Fibroblast of the aortic adventitia (primary cell): ENCODE data around the gene CENPC. TPM values are rescaled to one million over a fixed set of nuclear protein-coding genes. Genes with fewer than 3 reads are reported as not detected.
A peak's percentile ranks its signal among the peaks of the same experiment; 100 is the strongest.
"Not testable (repeated sequence)": the region's sequence is repeated elsewhere in the genome, so short reads cannot be mapped to it uniquely, and the experiment has no call there.

ENCODE experiments used
- DNase-seq: peaks from one replicate; pipeline ENCODE4 v3.0.0-alpha.2; 2010; ENCODE audit warnings: low read depth
- H3K4me3 ChIP-seq: 2 replicates; pipeline ENCODE4 v1.5.1; 2011; ENCODE audit warnings: low read depth, mild to moderate bottlenecking, control low read depth, low read length, moderate library complexity
- total RNA-seq: library from RNA; depleted of rRNA; stranded (reverse); fragments of >200 nt; gene quantifications from 2 replicates; pipeline ENCODE4 v1.2.3, GENCODE V29; 2012; ENCODE audit warnings: low replicate concordance
- TF ChIP-seq, protein P1 (sequence below): IDR thresholded peaks from 2 replicates; pipeline ENCODE4 v1.5.1; 2011; ENCODE audit warnings: mild to moderate bottlenecking, low read length, control low read depth, inconsistent platforms; ENCODE audit not compliant: insufficient read depth

Gene CENPC
- total RNA-seq, 1 donor, result 30.5 TPM

DNA sequence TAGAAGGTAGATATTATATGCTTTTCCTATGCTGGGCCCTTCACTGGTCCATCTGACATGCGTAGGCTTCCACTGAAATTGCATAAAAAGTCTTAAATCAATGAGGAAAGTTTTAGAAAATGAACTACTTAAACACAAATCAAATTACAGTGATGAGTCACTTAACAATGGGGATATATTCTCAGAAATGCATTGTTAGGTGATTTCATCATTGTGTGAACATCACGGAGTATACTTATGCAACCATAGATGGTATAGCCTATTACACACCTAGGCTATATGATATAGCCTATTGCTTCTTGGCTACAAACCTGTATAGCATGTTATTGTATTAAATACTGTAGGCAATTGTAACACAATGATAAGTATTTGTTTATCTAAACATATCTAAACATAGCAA lies 23.5 kb upstream of the CENPC start:
- no peak for DNase-seq
- H3K4me3 ChIP-seq, result no peak overlapping the region
- TF ChIP-seq, protein P1, sequence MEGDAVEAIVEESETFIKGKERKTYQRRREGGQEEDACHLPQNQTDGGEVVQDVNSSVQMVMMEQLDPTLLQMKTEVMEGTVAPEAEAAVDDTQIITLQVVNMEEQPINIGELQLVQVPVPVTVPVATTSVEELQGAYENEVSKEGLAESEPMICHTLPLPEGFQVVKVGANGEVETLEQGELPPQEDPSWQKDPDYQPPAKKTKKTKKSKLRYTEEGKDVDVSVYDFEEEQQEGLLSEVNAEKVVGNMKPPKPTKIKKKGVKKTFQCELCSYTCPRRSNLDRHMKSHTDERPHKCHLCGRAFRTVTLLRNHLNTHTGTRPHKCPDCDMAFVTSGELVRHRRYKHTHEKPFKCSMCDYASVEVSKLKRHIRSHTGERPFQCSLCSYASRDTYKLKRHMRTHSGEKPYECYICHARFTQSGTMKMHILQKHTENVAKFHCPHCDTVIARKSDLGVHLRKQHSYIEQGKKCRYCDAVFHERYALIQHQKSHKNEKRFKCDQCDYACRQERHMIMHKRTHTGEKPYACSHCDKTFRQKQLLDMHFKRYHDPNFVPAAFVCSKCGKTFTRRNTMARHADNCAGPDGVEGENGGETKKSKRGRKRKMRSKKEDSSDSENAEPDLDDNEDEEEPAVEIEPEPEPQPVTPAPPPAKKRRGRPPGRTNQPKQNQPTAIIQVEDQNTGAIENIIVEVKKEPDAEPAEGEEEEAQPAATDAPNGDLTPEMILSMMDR, result no peak

DNA sequence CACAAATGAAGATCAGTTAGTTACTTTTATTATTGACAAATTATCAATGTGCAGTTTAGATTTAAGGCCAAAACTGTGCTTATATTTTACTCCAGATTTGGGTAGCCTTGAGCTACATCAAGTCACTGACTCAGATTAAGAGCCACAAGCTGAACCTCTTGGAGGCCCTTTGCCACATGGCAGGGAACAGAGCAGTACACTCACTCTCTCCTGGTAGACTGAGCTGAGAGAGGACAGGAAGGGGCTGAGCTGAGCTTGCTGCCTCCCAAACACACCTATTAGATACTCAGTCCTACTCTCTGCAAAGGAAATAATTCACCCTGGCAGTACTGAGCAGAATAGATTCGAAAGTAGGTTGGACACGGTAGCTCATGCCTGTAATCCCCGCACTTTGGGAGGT lies 21.0 kb upstream of the CENPC start:
- TF ChIP-seq, protein P1, result no peak
- no peak overlapping the region for H3K4me3 ChIP-seq
- no peak for DNase-seq

DNA sequence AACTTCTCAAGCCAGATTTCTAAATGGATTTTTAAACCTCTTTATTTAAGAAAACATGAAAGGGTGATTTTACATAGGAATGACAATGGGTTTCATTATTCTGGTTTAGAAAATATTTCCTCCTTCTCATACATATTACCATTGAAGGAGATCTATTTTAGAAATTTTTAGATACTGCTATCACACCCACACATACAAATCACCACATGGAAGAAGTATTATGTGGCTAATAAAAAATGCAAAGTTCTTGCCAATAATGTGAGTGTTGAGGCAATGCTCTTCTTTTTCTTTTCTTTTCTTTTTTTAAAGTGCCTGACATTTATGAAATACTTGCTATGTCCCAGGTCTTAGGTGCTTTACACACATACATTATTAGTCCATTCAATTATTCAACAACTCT lies 20.0 kb upstream of the CENPC start:
- TF ChIP-seq, protein P1, result no peak
- peak; percentile 69 for DNase-seq
- H3K4me3 ChIP-seq, result no peak overlapping the region

DNA sequence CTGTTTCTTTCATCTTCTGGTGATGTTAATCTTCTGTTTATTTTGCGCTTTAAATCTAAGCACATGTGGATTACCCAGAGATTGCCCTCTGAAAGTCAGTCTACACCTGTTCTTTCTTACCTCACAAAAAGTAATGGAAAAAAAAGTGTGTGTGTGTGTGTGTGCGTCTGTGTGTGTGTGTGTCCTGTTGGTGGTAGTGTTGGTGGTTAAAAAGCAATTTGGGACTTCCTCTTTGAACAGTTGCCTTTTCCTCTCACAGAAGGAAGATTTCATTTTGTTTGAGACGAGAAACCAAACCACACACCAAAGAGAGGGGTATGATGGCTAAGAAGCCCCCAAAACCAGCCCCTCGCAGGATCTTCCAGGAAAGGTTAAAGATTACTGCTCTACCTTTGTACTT lies 13.2 kb upstream of the CENPC start, which contains the start of gene STAP1:
Gene STAP1 (plus strand): TSS at position 235 of the 400 bp plus-strand sequence. CDS start 83 bp downstream, at position 318.
- TF ChIP-seq, protein P1, result no peak
- no peak for DNase-seq
- no peak within 1 kb of the TSS for H3K4me3 ChIP-seq

DNA sequence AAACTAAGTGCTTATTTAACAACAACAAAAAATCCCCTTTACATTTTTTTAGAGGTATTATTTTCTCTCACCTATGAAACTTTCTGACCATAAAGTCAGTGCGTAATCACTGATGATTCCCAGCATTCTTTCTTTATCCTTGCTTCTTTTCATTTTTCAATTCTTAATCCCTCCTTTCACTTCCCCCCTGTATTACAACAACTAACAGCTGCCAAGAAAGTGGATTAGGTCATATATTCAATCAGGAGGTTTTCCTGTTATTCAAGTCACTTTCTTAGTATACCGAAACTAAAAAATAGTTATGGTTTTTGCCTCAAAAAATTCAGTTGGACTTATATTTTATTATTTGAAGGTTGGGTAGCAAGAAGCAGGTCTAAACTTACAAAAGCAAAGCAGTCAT lies 11.1 kb upstream of the CENPC start:
- TF ChIP-seq, protein P1, result no peak
- peak; percentile 40 for DNase-seq
- H3K4me3 ChIP-seq, result no peak overlapping the region

DNA sequence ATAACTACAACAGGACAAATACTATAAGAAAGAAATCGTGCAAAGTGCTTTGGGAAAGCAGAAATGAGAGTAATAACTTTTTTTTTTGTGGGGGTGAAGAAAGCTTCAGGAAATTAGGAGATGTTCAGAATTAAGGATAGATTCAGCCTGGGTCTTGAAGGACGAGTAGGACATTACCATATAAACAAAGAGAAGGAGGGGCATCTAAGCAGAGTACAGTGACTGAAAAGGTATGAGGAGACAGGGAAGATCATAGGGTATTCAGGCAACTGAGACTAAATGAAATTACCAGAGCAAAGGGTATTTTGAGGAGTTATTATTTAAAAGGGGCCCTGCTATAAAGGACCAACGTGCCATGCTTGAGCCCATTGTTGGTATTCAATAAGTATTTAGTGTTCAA lies 10.1 kb upstream of the CENPC start:
- H3K4me3 ChIP-seq, result no peak overlapping the region
- TF ChIP-seq, protein P1, result no peak

DNA sequence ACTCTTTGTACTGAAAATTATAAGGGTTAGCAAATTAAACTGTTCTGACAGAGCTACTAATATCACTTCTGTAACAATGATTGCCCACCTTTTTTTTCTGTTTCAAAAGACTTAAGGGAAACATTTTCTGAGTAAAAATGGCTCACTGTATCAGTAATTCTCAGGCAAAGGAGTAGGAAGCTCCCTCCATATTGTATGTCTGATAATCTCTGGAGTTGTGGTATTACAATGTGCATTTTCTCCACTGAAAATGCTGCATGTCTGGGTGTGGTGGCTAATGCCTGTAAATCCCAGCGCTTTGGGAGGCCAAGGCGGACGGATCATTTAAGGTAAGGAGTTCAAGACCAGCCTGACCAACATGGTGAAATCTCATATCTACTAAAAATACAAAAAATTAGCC lies 8.8 kb upstream of the CENPC start:
- TF ChIP-seq, protein P1, result no peak
- no peak overlapping the region for H3K4me3 ChIP-seq
- DNase-seq, result no peak

More for the DNA sequence above, 10.1 kb upstream of the CENPC start:
- DNase-seq, result no peak

DNA sequence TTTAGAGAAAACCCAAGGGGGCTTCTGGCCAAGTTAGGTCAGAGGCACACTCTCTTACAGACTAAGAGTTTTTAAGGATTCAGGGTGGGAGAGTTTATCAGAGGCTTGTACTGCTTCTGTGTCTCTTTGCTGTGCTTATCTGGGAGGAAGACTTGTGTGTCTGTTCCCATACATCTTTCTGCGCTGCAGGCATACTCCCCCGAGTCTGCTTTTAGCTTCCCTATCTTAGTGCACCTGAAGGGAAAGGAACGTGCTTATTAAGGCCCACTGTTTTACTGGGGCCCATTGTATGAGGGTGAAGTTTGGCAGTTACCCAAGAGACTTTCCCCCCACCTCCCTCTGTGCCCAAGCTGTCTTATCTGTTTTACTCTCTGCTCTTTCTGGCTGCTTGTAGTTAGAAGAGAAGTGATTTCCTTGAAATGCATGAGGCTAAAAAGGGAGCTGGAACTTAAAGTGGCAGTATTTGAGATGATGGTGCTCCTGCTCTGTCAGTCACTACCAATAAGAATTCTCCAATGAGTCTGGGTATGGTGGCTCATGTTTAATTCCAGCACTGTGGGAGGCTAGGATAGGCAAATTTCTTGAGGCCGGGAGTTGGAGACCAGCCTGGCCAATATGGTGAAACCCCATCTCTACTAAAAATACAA lies 7.0 kb upstream of the CENPC start:
- not testable (repeated sequence) for H3K4me3 ChIP-seq, DNase-seq
